IMR-90 (cell line): ENCODE measurements around the gene CLRN3. TPM values are rescaled to one million over a fixed set of nuclear protein-coding genes. Genes with fewer than 3 reads are reported as not detected.

Experiments
- ATAC-seq: fragments of 200-7000 bp; cut with Tn5 transposase; 2 replicates; pipeline ENCODE4 v1.9.1; 2020; ENCODE audit warnings: low read depth, mild to moderate bottlenecking, moderate library complexity
- BruUV-seq: library from RNA; stranded (reverse); fragments of 400-500 nt; replicated peaks from 2 replicates; lab custom pipeline; 2021; lab: Mats Ljungman, UMichigan
- CTCF ChIA-PET: fragments of 300-600 bp; formaldehyde crosslinking; extraction: SDS; loops from one replicate; lab custom pipeline; 2021; ENCODE audit warnings: antibody characterized with exemption; lab: Yijun Ruan, JAX
- POLR2A ChIA-PET: fragments of 300-600 bp; sonication (Branson Sonifier 250); formaldehyde crosslinking; loops from one replicate; lab custom pipeline; 2022; ENCODE audit warnings: antibody characterized with exemption; ENCODE audit not compliant: unreplicated experiment; lab: Charles Lee
- DNase-seq: peaks from one replicate; pipeline ENCODE4 v3.0.0; 2013
- H2AFZ ChIP-seq: replicated peaks from 2 replicates; pipeline ENCODE3; 2013; ENCODE audit warnings: low read length, mild to moderate bottlenecking; ENCODE audit not compliant: poor library complexity
- H2AK5ac ChIP-seq: 2 replicates; pipeline ENCODE4 v1.6.1; 2013; ENCODE audit warnings: low read depth, low read length, inconsistent platforms
- H2AK9ac ChIP-seq: replicated peaks from 2 replicates; pipeline ENCODE3; 2013; ENCODE audit warnings: mild to moderate bottlenecking, low read depth, low read length, moderate library complexity; ENCODE audit not compliant: poor library complexity
- H2BK120ac ChIP-seq: 2 replicates; pipeline ENCODE4 v1.6.1; 2013; ENCODE audit warnings: low read depth, low read length, inconsistent platforms
- H2BK15ac ChIP-seq: 3 replicates; pipeline ENCODE4 v1.6.1; 2013; ENCODE audit warnings: low read depth, low read length, inconsistent platforms
- H2BK20ac ChIP-seq: 2 replicates; pipeline ENCODE4 v1.6.1; 2013; ENCODE audit warnings: low read depth, mild to moderate bottlenecking, inconsistent platforms, low read length, moderate library complexity
- H2BK5ac ChIP-seq: 2 replicates; pipeline ENCODE4 v1.6.1; 2013; ENCODE audit warnings: mild to moderate bottlenecking, low read depth, low read length, inconsistent platforms; ENCODE audit not compliant: poor library complexity, severe bottlenecking
- H3K14ac ChIP-seq: replicated peaks from 2 replicates; pipeline ENCODE4 v1.6.1; 2013; ENCODE audit warnings: low read depth, low read length, inconsistent platforms
- H3K18ac ChIP-seq: 2 replicates; pipeline ENCODE4 v1.6.1; 2013; ENCODE audit warnings: low read depth, low read length, control low read depth
- H3K23ac ChIP-seq: 2 replicates; pipeline ENCODE4 v1.6.1; 2013; ENCODE audit warnings: low read depth, low read length, inconsistent platforms
- H3K27ac ChIP-seq: 2 replicates; pipeline ENCODE4 v1.5.1; 2013; ENCODE audit warnings: mild to moderate bottlenecking, control low read depth, low read length; ENCODE audit not compliant: insufficient read depth
- H3K27me3 ChIP-seq: 2 replicates; pipeline ENCODE4 v1.6.1; 2013; ENCODE audit warnings: low read length; ENCODE audit not compliant: control insufficient read depth, insufficient read depth
- H3K36me3 ChIP-seq: 2 replicates; pipeline ENCODE4 v1.6.1; 2013; ENCODE audit warnings: low read length, mixed read lengths; ENCODE audit not compliant: control insufficient read depth, insufficient read depth
- H3K4ac ChIP-seq: 2 replicates; pipeline ENCODE4 v1.6.1; 2013; ENCODE audit warnings: low read depth, low read length, inconsistent platforms
- H3K4me1 ChIP-seq: 2 replicates; pipeline ENCODE4 v1.6.1; 2013; ENCODE audit warnings: low read length, mixed read lengths; ENCODE audit not compliant: control insufficient read depth, insufficient read depth
- H3K4me2 ChIP-seq: 2 replicates; pipeline ENCODE4 v1.6.1; 2013; ENCODE audit warnings: low read depth, mild to moderate bottlenecking, control low read depth, low read length, moderate library complexity
- H3K4me3 ChIP-seq: 2 replicates; pipeline ENCODE4 v1.5.1; 2013; ENCODE audit warnings: low read depth, mild to moderate bottlenecking, control low read depth, low read length, moderate library complexity; ENCODE audit not compliant: insufficient read depth
- H3K56ac ChIP-seq: 2 replicates; pipeline ENCODE4 v1.6.1; 2013; ENCODE audit warnings: low read length, inconsistent platforms; ENCODE audit not compliant: insufficient read depth; ENCODE audit errors: extremely low read depth
- H3K79me1 ChIP-seq, 2 experiments: 2 replicates each; pipeline ENCODE4 v1.6.1; 2013; ENCODE audit warnings: low read length in 2 of 2, inconsistent platforms in 1 of 2, low read depth in 1 of 2
- H3K9ac ChIP-seq: 2 replicates; pipeline ENCODE4 v1.6.1; 2013; ENCODE audit warnings: low read depth, low read length, control low read depth
- H3K9me1 ChIP-seq: 2 replicates; pipeline ENCODE4 v1.6.1; 2013; ENCODE audit warnings: low read length, inconsistent platforms; ENCODE audit not compliant: insufficient read depth
- H3K9me3 ChIP-seq: 2 replicates; pipeline ENCODE4 v1.6.1; 2013; ENCODE audit warnings: low read length; ENCODE audit not compliant: control insufficient read depth, insufficient read depth
- H4K20me1 ChIP-seq: 2 replicates; pipeline ENCODE4 v1.6.1; 2013; ENCODE audit warnings: low read length, inconsistent platforms; ENCODE audit not compliant: insufficient read depth
- H4K5ac ChIP-seq: 2 replicates; pipeline ENCODE4 v1.6.1; 2013; ENCODE audit warnings: mild to moderate bottlenecking, low read depth, low read length, control low read depth
- H4K8ac ChIP-seq, 2 experiments: 2 replicates each; pipeline ENCODE4 v1.6.1; 2013; ENCODE audit warnings: low read depth in 2 of 2, low read length in 2 of 2, control low read depth in 1 of 2, inconsistent platforms in 1 of 2
- H4K91ac ChIP-seq: 2 replicates; pipeline ENCODE4 v1.6.1; 2013; ENCODE audit warnings: low read depth, low read length, inconsistent platforms; ENCODE audit not compliant: insufficient read depth
- BHLHE40 ChIP-seq: fragments of 150-350 bp; IDR thresholded peaks from 2 replicates; pipeline ENCODE4 v1.6.1; 2016; ENCODE audit warnings: mild to moderate bottlenecking, low read depth, low read length
- CEBPB ChIP-seq: IDR thresholded peaks from 2 replicates; pipeline ENCODE4 v1.6.1; 2012; ENCODE audit warnings: low read depth, low read length, improper control_type of control experiment
- CHD1 ChIP-seq: IDR thresholded peaks from 2 replicates; pipeline ENCODE4 v1.6.1; 2012; ENCODE audit warnings: low read depth, low read length, improper control_type of control experiment
- FOS ChIP-seq: fragments of 150-350 bp; IDR thresholded peaks from 2 replicates; pipeline ENCODE4 v1.6.1; 2016; ENCODE audit warnings: low read depth, low read length
- MAFK ChIP-seq: IDR thresholded peaks from 2 replicates; pipeline ENCODE4 v1.6.1; 2012; ENCODE audit warnings: low read depth, low read length, improper control_type of control experiment
- MAZ ChIP-seq: IDR thresholded peaks from 2 replicates; pipeline ENCODE4 v1.6.1; 2012; ENCODE audit warnings: low read depth, mild to moderate bottlenecking, low read length, improper control_type of control experiment, moderate library complexity, borderline replicate concordance
- MXI1 ChIP-seq: IDR thresholded peaks from 2 replicates; pipeline ENCODE4 v1.6.1; 2012; ENCODE audit warnings: low read depth, mild to moderate bottlenecking, low read length, moderate library complexity, borderline replicate concordance
- NFE2L2 ChIP-seq: fragments of 150-350 bp; IDR thresholded peaks from 2 replicates; pipeline ENCODE4 v1.6.1; 2016; ENCODE audit warnings: low read depth, mild to moderate bottlenecking, low read length
- RAD21 ChIP-seq: IDR thresholded peaks from 2 replicates; pipeline ENCODE4 v1.6.1; 2012; ENCODE audit warnings: low read length, improper control_type of control experiment
- RFX5 ChIP-seq: IDR thresholded peaks from 2 replicates; pipeline ENCODE4 v1.8.0; 2012; ENCODE audit warnings: low read depth, mild to moderate bottlenecking, low read length, moderate library complexity
- WGBS, 2 experiments: methylation state at CpG; one replicate each; pipeline versions ENCODE4 v1.1.5 to v1.1.7; 2013; ENCODE audit warnings: missing lambda C conversion rate in 2 of 2; ENCODE audit not compliant: insufficient read length in 1 of 2; ENCODE audit errors: extremely low coverage in 2 of 2; 5-methylcytosine and 5-hydroxymethylcytosine counted together
- dilution Hi-C: fragments of 300-500 bp; cut with HindIII; formaldehyde crosslinking; loops from one replicate; pipeline ENCODE4 v1.14.3; 2018; ENCODE audit warnings: low sequenced_read_pairs; ENCODE audit not compliant: unreplicated experiment
- in situ Hi-C: fragments of 300-500 bp; cut with MboI; formaldehyde crosslinking; loops from 3 replicates; pipeline ENCODE4 v1.14.3; 2019; ENCODE audit warnings: low sequenced_read_pairs, inconsistent platforms, mixed read lengths
- intact Hi-C: fragments of 100-400 bp; cut with micrococcal nuclease; formaldehyde crosslinking; loops from 2 replicates; pipeline ENCODE4 v1.10.0; 2022
- polyA plus RNA-seq, 3 experiments: library from polyadenylated mRNA; depleted of rRNA; stranded (reverse); fragments of >200 nt; gene quantifications; 2 replicates each; pipeline ENCODE4 v1.2.3, GENCODE V29; 2012; ENCODE audit warnings: low replicate concordance in 1 of 3
- total RNA-seq: library from RNA; depleted of rRNA; stranded (reverse); fragments of >200 nt; gene quantifications from 2 replicates; pipeline ENCODE4 v1.2.3, GENCODE V29; 2012
- TF ChIP-seq, protein P1 (sequence below): fragments of 150-350 bp; IDR thresholded peaks from 2 replicates; pipeline ENCODE4 v1.6.1; 2016; ENCODE audit warnings: low read depth, mild to moderate bottlenecking, low read length, moderate library complexity, borderline replicate concordance
- TF ChIP-seq, protein P2 (sequence below): conservative IDR thresholded peaks from 2 replicates; pipeline ENCODE4 v1.5.1; 2012; ENCODE audit warnings: mild to moderate bottlenecking, low read depth, low read length, improper control_type of control experiment
- TF ChIP-seq, protein P3 (sequence below): fragments of 150-350 bp; IDR thresholded peaks from 2 replicates; pipeline ENCODE4 v1.6.1; 2017; ENCODE audit warnings: mild to moderate bottlenecking, antibody characterized with exemption, low read length, low read depth

Gene CLRN3
- total and polyA plus RNA-seq, 2 of the 4 experiments (the other 2 are of a cell fraction) = not detected

DNA sequence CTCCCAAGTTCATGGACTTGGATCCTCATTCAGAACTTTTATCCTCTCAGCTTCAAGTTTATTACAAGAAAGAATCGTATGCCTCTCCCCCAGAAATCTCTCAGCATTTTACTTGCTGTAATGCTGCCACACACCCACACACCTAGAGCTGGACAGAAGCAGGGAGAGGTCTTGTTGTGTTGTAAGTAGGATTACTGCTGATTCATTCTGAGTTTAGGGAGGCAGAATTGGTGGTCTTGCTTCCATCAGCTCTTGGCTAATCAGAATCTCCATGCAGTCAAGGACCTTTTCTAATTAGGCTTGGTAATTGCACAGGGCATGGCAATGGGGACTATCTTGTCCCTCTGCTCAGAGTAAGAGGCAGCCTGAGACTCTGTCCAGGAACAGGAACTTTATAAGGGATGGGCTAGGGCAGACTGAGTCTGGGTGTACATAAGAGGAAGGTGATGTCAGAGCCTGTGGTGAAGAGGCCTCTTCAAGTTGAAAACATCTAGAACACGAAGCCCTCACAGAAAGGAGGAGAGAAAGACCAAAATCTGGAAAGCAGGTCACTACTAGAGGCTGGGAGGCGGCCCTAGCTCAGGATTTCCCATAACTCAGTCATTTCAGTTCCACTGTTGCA lies 7.1 kb upstream of the CLRN3 start:
- no peaks in the 10 kb centered on the region for H3K79me1 ChIP-seq
- no peak overlapping the region for H3K4ac ChIP-seq
- ATAC-seq (no peak), DNase-seq (no peak)
- H4K8ac ChIP-seq = no peak overlapping the region
- no peak overlapping the region for H4K91ac ChIP-seq
- TF ChIP-seq FOS (no peak), MXI1 (no peak), CEBPB (no peak), CHD1 (no peak), RAD21 (no peak), BHLHE40 (no peak), MAFK (no peak), NFE2L2 (no peak), RFX5 (no peak), MAZ (no peak)
- TF ChIP-seq, protein P1, sequence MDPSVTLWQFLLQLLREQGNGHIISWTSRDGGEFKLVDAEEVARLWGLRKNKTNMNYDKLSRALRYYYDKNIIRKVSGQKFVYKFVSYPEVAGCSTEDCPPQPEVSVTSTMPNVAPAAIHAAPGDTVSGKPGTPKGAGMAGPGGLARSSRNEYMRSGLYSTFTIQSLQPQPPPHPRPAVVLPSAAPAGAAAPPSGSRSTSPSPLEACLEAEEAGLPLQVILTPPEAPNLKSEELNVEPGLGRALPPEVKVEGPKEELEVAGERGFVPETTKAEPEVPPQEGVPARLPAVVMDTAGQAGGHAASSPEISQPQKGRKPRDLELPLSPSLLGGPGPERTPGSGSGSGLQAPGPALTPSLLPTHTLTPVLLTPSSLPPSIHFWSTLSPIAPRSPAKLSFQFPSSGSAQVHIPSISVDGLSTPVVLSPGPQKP = no peak
- TF ChIP-seq, protein P2, sequence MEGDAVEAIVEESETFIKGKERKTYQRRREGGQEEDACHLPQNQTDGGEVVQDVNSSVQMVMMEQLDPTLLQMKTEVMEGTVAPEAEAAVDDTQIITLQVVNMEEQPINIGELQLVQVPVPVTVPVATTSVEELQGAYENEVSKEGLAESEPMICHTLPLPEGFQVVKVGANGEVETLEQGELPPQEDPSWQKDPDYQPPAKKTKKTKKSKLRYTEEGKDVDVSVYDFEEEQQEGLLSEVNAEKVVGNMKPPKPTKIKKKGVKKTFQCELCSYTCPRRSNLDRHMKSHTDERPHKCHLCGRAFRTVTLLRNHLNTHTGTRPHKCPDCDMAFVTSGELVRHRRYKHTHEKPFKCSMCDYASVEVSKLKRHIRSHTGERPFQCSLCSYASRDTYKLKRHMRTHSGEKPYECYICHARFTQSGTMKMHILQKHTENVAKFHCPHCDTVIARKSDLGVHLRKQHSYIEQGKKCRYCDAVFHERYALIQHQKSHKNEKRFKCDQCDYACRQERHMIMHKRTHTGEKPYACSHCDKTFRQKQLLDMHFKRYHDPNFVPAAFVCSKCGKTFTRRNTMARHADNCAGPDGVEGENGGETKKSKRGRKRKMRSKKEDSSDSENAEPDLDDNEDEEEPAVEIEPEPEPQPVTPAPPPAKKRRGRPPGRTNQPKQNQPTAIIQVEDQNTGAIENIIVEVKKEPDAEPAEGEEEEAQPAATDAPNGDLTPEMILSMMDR = no peak
- TF ChIP-seq, protein P3, sequence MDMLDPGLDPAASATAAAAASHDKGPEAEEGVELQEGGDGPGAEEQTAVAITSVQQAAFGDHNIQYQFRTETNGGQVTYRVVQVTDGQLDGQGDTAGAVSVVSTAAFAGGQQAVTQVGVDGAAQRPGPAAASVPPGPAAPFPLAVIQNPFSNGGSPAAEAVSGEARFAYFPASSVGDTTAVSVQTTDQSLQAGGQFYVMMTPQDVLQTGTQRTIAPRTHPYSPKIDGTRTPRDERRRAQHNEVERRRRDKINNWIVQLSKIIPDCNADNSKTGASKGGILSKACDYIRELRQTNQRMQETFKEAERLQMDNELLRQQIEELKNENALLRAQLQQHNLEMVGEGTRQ = no peak
- no peak overlapping the region for H2AK5ac ChIP-seq
- no peak overlapping the region for H3K4me3 ChIP-seq
- in situ Hi-C loops = loop anchor here (5.0 kb wide), 1 partner anchor 112 kb away; no protein-coding TSS in a partner anchor
- no peaks in the 10 kb centered on the region; the same call in 1 of the 2 replicates for H3K27me3 ChIP-seq
- dilution Hi-C loops = no loop called here
- POLR2A ChIA-PET = no interaction called here
- H3K36me3 ChIP-seq = no peaks in the 10 kb centered on the region
- H3K14ac ChIP-seq = no peak overlapping the region
- no CpG with 5 or more reads among the region's 3 CpGs for WGBS, 2 experiments
- H3K9ac ChIP-seq = no peak overlapping the region
- no peak overlapping the region for H3K23ac ChIP-seq
- no peak overlapping the region for H2BK5ac ChIP-seq
- no peak overlapping the region for H3K18ac ChIP-seq
- H4K5ac ChIP-seq = no peak overlapping the region
- no peaks in the 10 kb centered on the region for H4K20me1 ChIP-seq
- H2BK20ac ChIP-seq = no peak overlapping the region
- no peak overlapping the region for H2AFZ ChIP-seq
- H3K9me3 ChIP-seq = no peaks in the 10 kb centered on the region; the same call in 1 of the 2 replicates
- no peak overlapping the region for H3K4me2 ChIP-seq
- CTCF ChIA-PET = no interaction called here
- H3K9me1 ChIP-seq = no peaks in the 10 kb centered on the region
- H2BK120ac ChIP-seq = no peak overlapping the region
- intact Hi-C loops = loop anchor here (10.0 kb wide), 1 partner anchor 255 kb away; no protein-coding TSS in a partner anchor
- no peak overlapping the region for H2AK9ac ChIP-seq
- H3K56ac ChIP-seq = no peak overlapping the region
- H3K4me1 ChIP-seq = no peaks in the 10 kb centered on the region
- H3K27ac ChIP-seq = no peak overlapping the region
- no TSS peak for BruUV-seq
- H2BK15ac ChIP-seq = no peak overlapping the region
